HepG2 (cell line): Measurements from ENCODE around the gene PCIF1. TPM values are rescaled to one million over a fixed set of nuclear protein-coding genes. Genes with fewer than 3 reads are reported as not detected.

ENCODE experiments used
- ATF7-NPFF ChIP-seq: sonication (generic); formaldehyde crosslinking; IDR thresholded peaks from 2 replicates; pipeline ENCODE4 v1.8.1; 2023; ENCODE audit warnings: mild to moderate bottlenecking, low read depth, missing genetic modification reagents, moderate library complexity
- DMAP1 ChIP-seq: IDR thresholded peaks from 2 replicates; pipeline ENCODE4 v1.6.1; 2016
- FOXP1 ChIP-seq, 2 experiments: fragments of 450-650 bp in 1 of 2; IDR thresholded peaks; 2 replicates each; pipeline ENCODE4 v1.6.1; 2017 to 2018; ENCODE audit warnings: antibody characterized with exemption in 1 of 2
- GATA4 ChIP-seq: sonication (generic); IDR thresholded peaks from 2 replicates; pipeline ENCODE4 v1.6.1; 2016; ENCODE audit warnings: antibody characterized with exemption, low read depth, borderline replicate concordance
- IKZF5 ChIP-seq: IDR thresholded peaks from 2 replicates; pipeline ENCODE4 v1.6.1; 2018; ENCODE audit warnings: missing genetic modification reagents, mild to moderate bottlenecking, missing compliant biosample characterization
- KLF16 ChIP-seq, 2 experiments: sonication (generic) in 1 of 2; formaldehyde crosslinking in 1 of 2; IDR thresholded peaks; 2 replicates each; pipeline versions ENCODE4 v1.6.1 to v1.8.0; 2016 to 2023; ENCODE audit warnings: missing genetic modification reagents in 2 of 2, missing compliant biosample characterization in 1 of 2
- NFKB2 ChIP-seq: sonication (generic); formaldehyde crosslinking; IDR thresholded peaks from 2 replicates; pipeline ENCODE4 v1.4.0; 2020; ENCODE audit warnings: missing genetic modification reagents, borderline replicate concordance
- POGK ChIP-seq: sonication (generic); formaldehyde crosslinking; conservative IDR thresholded peaks from 2 replicates; pipeline ENCODE4 v1.8.0; 2022; ENCODE audit warnings: mild to moderate bottlenecking, moderate library complexity, missing genetic modification reagents
- RAD21 ChIP-seq: fragments of 450-650 bp; formaldehyde crosslinking; IDR thresholded peaks from 2 replicates; pipeline ENCODE4 v1.5.0; 2020; ENCODE audit warnings: mild to moderate bottlenecking
- RBM22 ChIP-seq: fragments of 200-400 bp; formaldehyde crosslinking; optimal IDR thresholded peaks from 2 replicates; pipeline ENCODE3; 2017; ENCODE audit warnings: mild to moderate bottlenecking, low read length, moderate library complexity
- TCF12 ChIP-seq, 2 experiments: fragments of 450-650 bp in 1 of 2; sonication (generic) in 1 of 2; formaldehyde crosslinking in 1 of 2; IDR thresholded peaks; 2 replicates each; pipeline versions ENCODE4 v1.6.1 to v1.8.0; 2017 to 2022; ENCODE audit warnings: antibody characterized with exemption in 1 of 2, mild to moderate bottlenecking in 1 of 2, missing genetic modification reagents in 1 of 2, moderate library complexity in 1 of 2
- ZBTB2 ChIP-seq: sonication (generic); formaldehyde crosslinking; IDR thresholded peaks from 2 replicates; pipeline ENCODE4 v1.8.0; 2022; ENCODE audit warnings: low read depth, missing genetic modification reagents
- ZNF451 ChIP-seq: sonication (generic); formaldehyde crosslinking; IDR thresholded peaks from 2 replicates; pipeline ENCODE4 v1.5.0; 2020; ENCODE audit warnings: mild to moderate bottlenecking, missing genetic modification reagents
- ZNF484 ChIP-seq: sonication (generic); formaldehyde crosslinking; IDR thresholded peaks from 2 replicates; pipeline ENCODE4 v1.5.1; 2020; ENCODE audit warnings: mild to moderate bottlenecking, low read depth, missing genetic modification reagents, borderline replicate concordance
- ZNF510 ChIP-seq: sonication (generic); formaldehyde crosslinking; IDR thresholded peaks from 2 replicates; pipeline ENCODE4 v1.4.0; 2020; ENCODE audit warnings: low read depth, mild to moderate bottlenecking, missing genetic modification reagents
- ZNF549 ChIP-seq: sonication (generic); formaldehyde crosslinking; IDR thresholded peaks from 2 replicates; pipeline ENCODE4 v1.5.0; 2020; ENCODE audit warnings: missing genetic modification reagents
- ZNF605 ChIP-seq: sonication (generic); formaldehyde crosslinking; IDR thresholded peaks from 2 replicates; pipeline ENCODE4 v1.8.0; 2022; ENCODE audit warnings: mild to moderate bottlenecking, missing genetic modification reagents
- polyA plus RNA-seq, 8 experiments: library from polyadenylated mRNA; depleted of rRNA in 3 of 8; stranded (reverse) in 7 of 8; unstranded in 1 of 8; fragments of >200 nt; fragmentation: Illumina TruSeq in 4 of 8; extraction: Trizol in 4 of 8; gene quantifications; 2 replicates each; pipeline versions ENCODE4 v1.2.1 to v1.2.3, GENCODE V29; 2011 to 2016; ENCODE audit warnings: low read depth in 4 of 8, missing spikeins in 1 of 8, mixed read lengths in 1 of 8; ENCODE audit not compliant: insufficient read depth in 1 of 8
- total RNA-seq, 5 experiments: library from RNA; depleted of rRNA; stranded (reverse); fragments of >200 nt; fragmentation: Illumina TruSeq; extraction: Trizol; gene quantifications; 2 replicates each; pipeline ENCODE4 v1.2.3, GENCODE V29; 2016; ENCODE audit warnings: low read depth in 1 of 5
- TF ChIP-seq, protein P1 (sequence below): sonication (generic); IDR thresholded peaks from 2 replicates; pipeline ENCODE4 v1.6.1; 2016; ENCODE audit warnings: low read depth, borderline replicate concordance
- TF ChIP-seq, protein P2 (sequence below): sonication (generic); formaldehyde crosslinking; IDR thresholded peaks from 2 replicates; pipeline ENCODE4 v1.8.1; 2023; ENCODE audit warnings: mild to moderate bottlenecking, moderate library complexity, missing genetic modification reagents
- TF ChIP-seq, protein P3 (sequence below): IDR thresholded peaks from 2 replicates; pipeline ENCODE4 v1.6.1; 2016; ENCODE audit warnings: missing genetic modification reagents, missing compliant biosample characterization
- TF ChIP-seq, protein P4 (sequence below): sonication (generic); formaldehyde crosslinking; IDR thresholded peaks from 2 replicates; pipeline ENCODE4 v1.5.0; 2020; ENCODE audit warnings: mild to moderate bottlenecking, missing genetic modification reagents, borderline replicate concordance

The PCIF1 gene
- total and polyA plus RNA-seq, 2 of the 13 experiments (the other 11 are each of a cell fraction or from before 2014, with no cell fraction given), result 20.9 to 24.4 TPM

GRCh38 chr20:45971425-45971674 lies 36.9 kb downstream of the PCIF1 start (continued):
- TF ChIP-seq RBM22 (peak; percentile 92), DMAP1 (CRISPR knock-in tag) (no peak), ZNF549 (CRISPR knock-in tag) (no peak), ZNF451 (CRISPR knock-in tag) (no peak; the same call in 1 of the 2 replicates), FOXP1 (IDR thresholded peaks at IDR 0.05) (no peak), FOXP1 (CRISPR knock-in tag; IDR thresholded peaks at IDR 0.05) (peak; percentile 41; the same call in 1 of the 2 replicates), KLF16 (CRISPR knock-in tag; IDR thresholded peaks at IDR 0.05) (no peak; a peak in 1 of 4 replicates), RAD21 (CRISPR knock-in tag) (no peak), ATF7-NPFF (no peak), TCF12 (IDR thresholded peaks at IDR 0.05) (no peak), TCF12 (CRISPR knock-in tag; IDR thresholded peaks at IDR 0.05) (no peak), ZNF510 (no peak), POGK (CRISPR knock-in tag) (no peak), ZNF484 (CRISPR knock-in tag) (no peak; the same call in 1 of the 2 replicates), GATA4 (no peak; the same call in 1 of the 2 replicates), ZBTB2 (CRISPR knock-in tag) (no peak), NFKB2 (CRISPR knock-in tag) (no peak), IKZF5 (CRISPR knock-in tag) (no peak), ZNF605 (CRISPR knock-in tag) (no peak)
- TF ChIP-seq, protein P1, sequence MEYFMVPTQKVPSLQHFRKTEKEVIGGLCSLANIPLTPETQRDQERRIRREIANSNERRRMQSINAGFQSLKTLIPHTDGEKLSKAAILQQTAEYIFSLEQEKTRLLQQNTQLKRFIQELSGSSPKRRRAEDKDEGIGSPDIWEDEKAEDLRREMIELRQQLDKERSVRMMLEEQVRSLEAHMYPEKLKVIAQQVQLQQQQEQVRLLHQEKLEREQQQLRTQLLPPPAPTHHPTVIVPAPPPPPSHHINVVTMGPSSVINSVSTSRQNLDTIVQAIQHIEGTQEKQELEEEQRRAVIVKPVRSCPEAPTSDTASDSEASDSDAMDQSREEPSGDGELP, result no peak
- TF ChIP-seq, protein P2, sequence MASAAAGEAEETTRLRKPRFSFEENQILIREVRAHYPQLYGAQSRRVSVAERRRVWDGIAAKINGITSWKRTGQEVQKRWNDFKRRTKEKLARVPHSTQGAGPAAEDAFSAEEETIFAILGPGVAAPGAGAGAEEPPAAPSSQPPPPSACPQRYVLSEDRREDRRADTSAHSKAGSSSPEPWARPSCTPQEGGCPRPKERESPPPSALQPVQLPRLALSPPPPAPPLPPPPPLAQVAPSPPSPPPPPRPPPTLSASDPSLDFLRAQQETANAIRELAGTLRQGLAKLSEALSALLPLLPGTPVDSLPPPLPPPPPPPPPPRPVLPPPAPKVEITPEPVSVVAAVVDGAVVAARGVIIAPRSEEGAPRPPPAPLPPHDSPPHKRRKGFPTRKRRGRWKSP (CRISPR knock-in tag), result no peak; the same call in 1 of the 2 replicates
- TF ChIP-seq, protein P3, sequence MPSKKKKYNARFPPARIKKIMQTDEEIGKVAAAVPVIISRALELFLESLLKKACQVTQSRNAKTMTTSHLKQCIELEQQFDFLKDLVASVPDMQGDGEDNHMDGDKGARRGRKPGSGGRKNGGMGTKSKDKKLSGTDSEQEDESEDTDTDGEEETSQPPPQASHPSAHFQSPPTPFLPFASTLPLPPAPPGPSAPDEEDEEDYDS (CRISPR knock-in tag), result no peak
- TF ChIP-seq, protein P4, sequence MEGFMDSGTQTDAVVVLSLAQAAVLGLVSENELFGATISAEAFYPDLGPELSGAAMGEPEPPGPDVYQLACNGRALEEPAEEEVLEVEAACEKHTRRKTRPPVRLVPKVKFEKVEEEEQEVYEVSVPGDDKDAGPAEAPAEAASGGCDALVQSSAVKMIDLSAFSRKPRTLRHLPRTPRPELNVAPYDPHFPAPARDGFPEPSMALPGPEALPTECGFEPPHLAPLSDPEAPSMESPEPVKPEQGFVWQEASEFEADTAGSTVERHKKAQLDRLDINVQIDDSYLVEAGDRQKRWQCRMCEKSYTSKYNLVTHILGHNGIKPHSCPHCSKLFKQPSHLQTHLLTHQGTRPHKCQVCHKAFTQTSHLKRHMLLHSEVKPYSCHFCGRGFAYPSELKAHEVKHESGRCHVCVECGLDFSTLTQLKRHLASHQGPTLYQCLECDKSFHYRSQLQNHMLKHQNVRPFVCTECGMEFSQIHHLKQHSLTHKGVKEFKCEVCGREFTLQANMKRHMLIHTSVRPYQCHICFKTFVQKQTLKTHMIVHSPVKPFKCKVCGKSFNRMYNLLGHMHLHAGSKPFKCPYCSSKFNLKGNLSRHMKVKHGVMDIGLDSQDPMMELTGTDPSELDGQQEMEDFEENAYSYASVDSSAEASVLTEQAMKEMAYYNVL (CRISPR knock-in tag), result no peak
